Body of pancreas (tissue), 4 donors: ENCODE measurements around the gene PGAP1. TPM values are rescaled to one million over a fixed set of nuclear protein-coding genes. Genes with fewer than 3 reads are reported as not detected.

Experiments used
- ATAC-seq: fragments of 150-250 bp; one replicate; pipeline ENCODE4 v1.9.1; 2016
- DNase-seq, 4 donors: peaks; one replicate each; pipeline ENCODE4 v3.0.0-alpha.2; 2019
- H3K27ac ChIP-seq, 4 donors: fragments of 200-600 bp; sonication (generic); 1 replicate in 3 of 4; 2 replicates in 1 of 4; pipeline versions ENCODE4 v1.5.1 to v1.6.1; 2016 to 2019; ENCODE audit warnings: mild to moderate bottlenecking in 1 of 4, mixed read lengths in 1 of 4, moderate library complexity in 1 of 4
- H3K27me3 ChIP-seq, 2 donors: fragments of 200-600 bp; sonication (generic); one replicate each; pipeline ENCODE4 v1.6.0; 2016; ENCODE audit warnings: mild to moderate bottlenecking in 1 of 2
- H3K36me3 ChIP-seq, 2 donors: fragments of 200-600 bp; sonication (generic); replicated peaks in 1 of 2; 2 replicates each; pipeline ENCODE4 v1.5.1; 2016; ENCODE audit warnings: low read depth in 2 of 2; ENCODE audit not compliant: insufficient read depth in 1 of 2
- H3K4me1 ChIP-seq: fragments of 200-600 bp; sonication (generic); one replicate; pipeline ENCODE4 v1.6.0; 2016
- H3K4me3 ChIP-seq, 2 donors: fragments of 200-600 bp; sonication (generic); 1 replicate in 1 of 2; 2 replicates in 1 of 2; pipeline ENCODE4 v1.5.1; 2016 to 2019
- H3K9me3 ChIP-seq, 3 donors: fragments of 200-600 bp; sonication (generic); 1 replicate in 2 of 3; 2 replicates in 1 of 3; pipeline ENCODE4 v1.5.1; 2016
- CTCF ChIP-seq, 7 experiments: fragments of 450-650 bp in 4 of 7; fragments of 200-600 bp in 3 of 7; sonication (generic) in 3 of 7; IDR thresholded peaks; one replicate each; pipeline ENCODE4 v1.5.1; 2016 to 2019; ENCODE audit warnings: antibody characterized with exemption in 7 of 7
- POLR2A ChIP-seq, 3 donors: fragments of 450-650 bp; IDR thresholded peaks; one replicate each; pipeline ENCODE4 v1.6.1; 2016; ENCODE audit warnings: antibody characterized with exemption in 3 of 3, mild to moderate bottlenecking in 2 of 3
- WGBS, 2 donors: methylation state at CpG; one replicate each; pipeline ENCODE4 v1.1.5; 2017; 5-methylcytosine and 5-hydroxymethylcytosine counted together
- intact Hi-C: fragments of 100-400 bp; cut with DNase I; formaldehyde crosslinking; loops from one replicate; pipeline ENCODE4 v1.15.1; 2023
- total RNA-seq, 2 donors: library from RNA; depleted of rRNA; stranded (reverse); fragments of >200 nt; gene quantifications; one replicate each; pipeline ENCODE4 v1.1.0, GENCODE V29; 2016

PGAP1 gene
- total RNA-seq, 2 donors from 2014 or later, result 15.2 to 24.9 TPM

GRCh38 chr2:196968516-196968915, 42.0 kb upstream of the PGAP1 start:
- Histone ChIP-seq H3K4me3 (no peak overlapping the region), H3K27me3 (no peaks in the 10 kb centered on the region), H3K36me3 (no peaks in the 10 kb centered on the region), H3K9me3 (no peaks in the 10 kb centered on the region), H3K27ac (no peak overlapping the region), H3K4me1 (peaks cover 40% of the 10 kb centered on the region)
- ATAC-seq (no peak), DNase-seq (peak in 2 of 4 donors; percentile 15 to 28)
- TF ChIP-seq POLR2A (IDR thresholded peaks at IDR 0.05) (no peak), CTCF (IDR thresholded peaks at IDR 0.05) (no peak)
- 67 to 94% methylated on average over 1 of the region's 1 CpG for WGBS, 2 donors
- intact Hi-C loops, result no loop called here

- no peaks in the 10 kb centered on the region for H3K9me3 ChIP-seq
- H3K27me3 ChIP-seq, result no peaks in the 10 kb centered on the region
- H3K4me3 ChIP-seq, result no peak overlapping the region
- WGBS, 2 donors, result 81 to 83% methylated on average over 3 of the region's 3 CpGs
- no peak for DNase-seq
- H3K36me3 ChIP-seq, result no peaks in the 10 kb centered on the region
- H3K27ac ChIP-seq, result no peak overlapping the region
- TF ChIP-seq POLR2A (IDR thresholded peaks at IDR 0.05), result no peak
- TF ChIP-seq CTCF (IDR thresholded peaks at IDR 0.05), result no peak
- peaks cover 47% of the 10 kb centered on the region for H3K4me1 ChIP-seq
- intact Hi-C loops, result no loop called here
- ATAC-seq, result no peak
Measured at GRCh38 chr2:196967775-196968174, 41.3 kb upstream of the PGAP1 start.

GRCh38 chr2:196967116-196967515, 40.6 kb upstream of the PGAP1 start:
- H3K27me3 ChIP-seq, result no peaks in the 10 kb centered on the region
- no peaks in the 10 kb centered on the region for H3K9me3 ChIP-seq
- no peak overlapping the region for H3K27ac ChIP-seq
- no peaks in the 10 kb centered on the region for H3K36me3 ChIP-seq
- H3K4me1 ChIP-seq, result peaks cover 47% of the 10 kb centered on the region
- H3K4me3 ChIP-seq, result no peak overlapping the region
- ATAC-seq (no peak), DNase-seq (no peak)
- intact Hi-C loops, result no loop called here
- 51 to 56% methylated on average over 7 of the region's 7 CpGs for WGBS, 2 donors
- no peak for TF ChIP-seq CTCF (IDR thresholded peaks at IDR 0.05)
- no peak for TF ChIP-seq POLR2A (IDR thresholded peaks at IDR 0.05)

- Histone ChIP-seq H3K4me1 (peaks cover 47% of the 10 kb centered on the region), H3K27me3 (no peaks in the 10 kb centered on the region), H3K9me3 (no peaks in the 10 kb centered on the region), H3K4me3 (no peak overlapping the region), H3K27ac (peak overlapping the region; percentile 31 to 62 (median 56)), H3K36me3 (no peaks in the 10 kb centered on the region)
- WGBS, 2 donors, result 17 to 42% methylated on average over 3 of the region's 3 CpGs
- ATAC-seq (no peak), DNase-seq (no peak)
- intact Hi-C loops, result no loop called here
- TF ChIP-seq POLR2A (IDR thresholded peaks at IDR 0.05), result no peak
- no peak for TF ChIP-seq CTCF (IDR thresholded peaks at IDR 0.05)
Measured at GRCh38 chr2:196966061-196966460, 39.6 kb upstream of the PGAP1 start.

GRCh38 chr2:196965651-196966050, 39.1 kb upstream of the PGAP1 start:
- ATAC-seq (no peak), DNase-seq (peak in 1 of 4 donors; percentile 16)
- no peaks in the 10 kb centered on the region for H3K36me3 ChIP-seq
- WGBS, 2 donors, result 30 to 38% methylated on average over 4 of the region's 4 CpGs
- H3K27ac ChIP-seq, result peak overlapping the region; percentile 31 to 62 (median 56)
- H3K4me3 ChIP-seq, result no peak overlapping the region
- no peaks in the 10 kb centered on the region for H3K9me3 ChIP-seq
- H3K4me1 ChIP-seq, result peaks cover 47% of the 10 kb centered on the region
- H3K27me3 ChIP-seq, result no peaks in the 10 kb centered on the region
- no peak for TF ChIP-seq CTCF (IDR thresholded peaks at IDR 0.05)
- TF ChIP-seq POLR2A (IDR thresholded peaks at IDR 0.05), result no peak
- intact Hi-C loops, result no loop called here
